VCaP (cell line): ENCODE data around the gene IDE.
"Not testable (repeated sequence)": the region's sequence is repeated elsewhere in the genome, so short reads cannot be mapped to it uniquely, and the experiment has no call there.

Experiments
- H3K27ac ChIP-seq: fragments of 450-650 bp; 2 replicates; pipeline ENCODE4 v1.5.1; 2017
- TF ChIP-seq, protein P1 (sequence below): fragments of 450-650 bp; conservative IDR thresholded peaks from 2 replicates; pipeline ENCODE4 v1.5.1; 2017; ENCODE audit warnings: mild to moderate bottlenecking, moderate library complexity

IDE gene

DNA sequence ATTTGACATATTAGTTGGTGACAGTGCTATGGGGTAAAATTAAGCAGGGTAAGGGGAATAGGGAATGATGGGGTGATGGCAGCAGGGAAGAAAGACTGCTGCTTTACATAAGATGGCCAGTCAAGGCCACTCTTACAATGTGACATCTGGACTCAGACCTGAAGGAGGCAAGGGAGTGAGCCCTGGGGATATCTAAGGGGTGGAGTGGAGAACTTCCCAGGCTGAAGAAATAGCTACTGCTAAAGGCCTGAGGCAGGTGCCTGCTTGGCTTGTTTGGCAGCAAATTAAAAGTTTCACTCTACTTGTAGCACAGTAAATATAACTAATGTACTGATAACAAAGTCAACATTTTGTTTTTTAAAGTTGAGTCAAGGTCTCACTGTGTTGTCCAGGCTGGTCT, 93.5 kb downstream of the IDE start:
- H3K27ac ChIP-seq, result no peak overlapping the region
- TF ChIP-seq, protein P1, sequence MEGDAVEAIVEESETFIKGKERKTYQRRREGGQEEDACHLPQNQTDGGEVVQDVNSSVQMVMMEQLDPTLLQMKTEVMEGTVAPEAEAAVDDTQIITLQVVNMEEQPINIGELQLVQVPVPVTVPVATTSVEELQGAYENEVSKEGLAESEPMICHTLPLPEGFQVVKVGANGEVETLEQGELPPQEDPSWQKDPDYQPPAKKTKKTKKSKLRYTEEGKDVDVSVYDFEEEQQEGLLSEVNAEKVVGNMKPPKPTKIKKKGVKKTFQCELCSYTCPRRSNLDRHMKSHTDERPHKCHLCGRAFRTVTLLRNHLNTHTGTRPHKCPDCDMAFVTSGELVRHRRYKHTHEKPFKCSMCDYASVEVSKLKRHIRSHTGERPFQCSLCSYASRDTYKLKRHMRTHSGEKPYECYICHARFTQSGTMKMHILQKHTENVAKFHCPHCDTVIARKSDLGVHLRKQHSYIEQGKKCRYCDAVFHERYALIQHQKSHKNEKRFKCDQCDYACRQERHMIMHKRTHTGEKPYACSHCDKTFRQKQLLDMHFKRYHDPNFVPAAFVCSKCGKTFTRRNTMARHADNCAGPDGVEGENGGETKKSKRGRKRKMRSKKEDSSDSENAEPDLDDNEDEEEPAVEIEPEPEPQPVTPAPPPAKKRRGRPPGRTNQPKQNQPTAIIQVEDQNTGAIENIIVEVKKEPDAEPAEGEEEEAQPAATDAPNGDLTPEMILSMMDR, result no peak

DNA sequence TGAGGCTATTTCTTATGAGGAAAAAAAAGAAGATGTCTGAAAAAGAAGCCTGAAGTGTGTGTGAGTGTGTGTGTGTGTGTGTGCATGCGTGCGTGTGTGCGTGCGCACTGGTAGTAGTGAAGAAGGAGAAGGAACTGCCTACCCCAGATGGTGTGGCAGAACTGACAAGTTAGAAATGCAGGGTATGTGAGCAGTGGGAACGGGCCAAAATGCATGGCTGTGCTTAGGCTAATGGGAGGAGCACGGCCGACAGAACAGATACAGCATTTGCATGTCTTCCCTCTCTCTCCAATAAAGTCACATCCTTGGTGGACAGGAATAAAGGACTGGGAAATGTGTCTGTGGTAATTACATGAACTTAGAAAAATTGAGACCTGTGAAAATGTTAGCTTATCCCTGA, 94.3 kb downstream of the IDE start:
- no peak overlapping the region for H3K27ac ChIP-seq
- TF ChIP-seq, protein P1, result no peak

DNA sequence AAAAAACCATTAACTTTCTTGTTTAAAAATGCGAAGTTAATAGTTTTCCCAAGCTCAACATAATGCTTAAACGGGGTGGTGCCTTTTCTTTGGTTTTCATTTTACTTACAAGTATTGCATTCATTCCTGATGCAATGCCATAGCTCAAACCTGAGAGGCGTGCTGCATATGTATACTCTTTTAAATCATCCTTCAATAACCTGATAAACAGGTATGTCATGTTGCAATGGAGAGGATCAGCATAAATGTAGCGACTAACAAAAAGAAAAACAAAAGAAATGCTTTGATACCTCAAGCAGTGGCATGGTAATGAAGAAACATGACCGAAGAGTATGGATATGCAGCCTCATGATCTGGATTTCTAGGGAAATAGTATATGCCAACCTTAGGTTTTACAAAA, 95.4 kb downstream of the IDE start:
- no peak overlapping the region for H3K27ac ChIP-seq
- TF ChIP-seq, protein P1, result no peak

DNA sequence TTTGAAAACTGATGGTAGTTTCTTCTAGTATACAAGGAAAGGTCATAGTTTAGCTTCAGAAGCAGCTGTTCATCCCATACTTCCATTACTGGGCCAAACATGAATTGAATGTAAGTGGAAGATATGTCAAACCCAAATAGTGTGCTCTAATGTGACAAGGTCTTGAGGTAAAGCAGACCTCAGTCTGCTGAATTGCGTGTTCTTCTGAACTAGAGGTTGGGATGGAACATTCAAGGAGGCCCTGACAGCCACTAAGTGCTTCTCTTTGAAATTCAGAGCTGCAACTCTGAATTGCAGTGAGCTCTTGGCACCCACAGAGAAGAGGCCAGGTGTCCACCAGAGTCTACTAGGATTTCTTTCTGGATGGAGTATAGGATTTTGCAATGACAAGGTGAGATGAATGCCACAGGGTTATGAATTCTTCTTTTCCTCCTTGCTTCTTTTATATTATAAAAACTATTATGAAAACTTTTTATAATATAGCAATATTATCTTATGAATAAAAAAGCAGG, 98.5 kb downstream of the IDE start:
- TF ChIP-seq, protein P1, result no peak
- no peak overlapping the region for H3K27ac ChIP-seq

DNA sequence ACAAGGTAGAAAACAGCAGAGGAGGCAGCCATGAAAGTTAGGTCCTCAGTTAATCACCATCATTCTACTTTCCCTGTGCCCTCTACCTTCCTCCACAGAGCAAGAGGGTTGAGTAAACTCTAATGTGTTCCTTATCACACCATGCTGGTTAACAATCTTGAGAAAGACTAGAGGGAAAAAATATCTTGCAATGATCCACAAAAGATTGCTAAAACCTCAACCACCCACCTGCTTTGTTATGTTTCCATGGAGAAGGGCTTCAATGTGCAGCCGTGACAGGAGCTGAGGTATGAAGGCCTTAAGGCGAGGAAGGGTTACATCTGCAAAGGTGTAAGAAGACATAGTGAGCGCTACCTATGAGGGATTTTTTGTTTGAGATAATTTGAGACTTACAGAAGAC, 103.9 kb downstream of the IDE start:
- H3K27ac ChIP-seq, result no peak overlapping the region
- TF ChIP-seq, protein P1, result no peak

DNA sequence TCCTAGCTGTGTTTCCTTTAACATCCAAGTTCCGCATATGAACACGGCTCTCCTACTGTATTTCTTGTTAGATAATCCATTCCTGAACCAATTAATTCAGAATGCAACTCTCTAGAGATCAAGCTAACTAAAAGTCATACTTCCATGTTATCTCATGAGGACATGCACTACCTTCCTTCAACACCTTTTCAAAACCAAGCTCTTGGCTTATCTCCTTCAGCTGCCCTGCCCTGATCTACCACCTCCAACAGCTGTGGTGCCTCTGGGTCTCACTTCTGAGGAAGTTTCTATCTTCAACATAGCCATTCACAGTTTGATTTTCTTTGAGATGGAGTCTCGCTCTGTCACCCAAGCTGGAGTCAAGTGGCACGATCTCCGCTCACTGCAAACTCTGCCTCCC, 109.5 kb downstream of the IDE start:
- no peak overlapping the region for H3K27ac ChIP-seq
- TF ChIP-seq, protein P1, result no peak

DNA sequence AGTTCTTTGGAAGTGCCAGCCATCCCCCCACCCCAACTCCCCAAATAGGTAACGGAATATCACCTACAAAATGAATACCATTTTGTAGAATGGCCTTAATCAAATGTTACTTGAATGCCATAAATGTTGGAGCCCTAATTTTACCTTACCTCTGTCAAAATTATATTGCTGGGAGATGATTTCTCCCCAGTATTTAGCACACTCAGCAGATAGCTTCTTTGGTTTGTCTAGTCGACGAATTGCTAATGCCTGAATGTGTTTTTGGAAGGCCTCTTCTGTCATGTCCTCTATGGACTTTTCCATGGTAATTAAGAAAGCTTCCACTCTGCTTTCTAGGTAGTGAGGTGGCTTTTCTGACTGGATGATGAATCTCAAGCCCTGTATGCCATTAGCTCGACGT, 110.3 kb downstream of the IDE start:
- TF ChIP-seq, protein P1, result no peak

DNA sequence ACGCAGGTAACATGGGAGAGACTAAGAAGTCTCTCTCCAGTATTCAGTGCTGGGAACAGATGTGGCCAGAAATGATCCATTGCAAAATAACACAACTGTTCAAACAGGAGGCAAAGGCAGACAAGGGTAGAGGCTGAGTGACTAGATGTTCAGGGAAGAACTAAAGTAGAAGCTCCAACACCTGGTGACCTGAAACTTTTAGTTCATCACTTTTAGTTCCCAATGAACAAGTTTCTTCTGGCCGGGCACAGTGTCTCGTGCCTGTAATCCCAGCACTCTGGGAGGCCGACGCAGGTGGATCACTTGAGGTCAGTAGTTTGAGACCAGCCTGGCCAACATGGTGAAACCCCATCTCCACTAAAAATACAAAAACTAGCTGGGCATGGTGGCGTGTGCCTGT, 118.9 kb downstream of the IDE start:
- not testable (repeated sequence) for H3K27ac ChIP-seq

More for the DNA sequence above, 110.3 kb downstream of the IDE start:
- H3K27ac ChIP-seq, result no peak overlapping the region
